ENCODE measurements around the gene SLC7A5.

GRCh38 chr16:87826798-87827587 lies 42.3 kb downstream of the SLC7A5 start:
- no peak for TF ChIP-seq CTCF (IDR thresholded peaks at IDR 0.05)
- TF ChIP-seq POLR2A (IDR thresholded peaks at IDR 0.05; ENCODE audit: low read depth), result no peak
- no peak for TF ChIP-seq EP300 (IDR thresholded peaks at IDR 0.05)
- TF ChIP-seq POLR2AphosphoS5 (IDR thresholded peaks at IDR 0.05), result no peak

Measured in esophagus muscularis mucosa (tissue), 4 donors.